ENCODE measurements around the gene GPATCH4. TPM values are rescaled to one million over a fixed set of nuclear protein-coding genes. Genes with fewer than 3 reads are reported as not detected.

GPATCH4 gene
- 10 to 100 TPM; 14.1 to 49.2 (median 24.5) TPM for total RNA-seq

GRCh38 chr1:156601122-156601830, at the start of gene GPATCH4:
GPATCH4 (minus strand) TSS chr1:156601479.
- 1 to 2% methylated on average over 31 to 33 of the region's 35 CpGs for WGBS, 2 donors
- Histone ChIP-seq H3K36me3 (peaks cover 0 to 4% of the 10 kb centered on the region in 2 donors), H3K4me3 (replicated peaks in 1 of 3) (peak within 1 kb of the TSS; percentile 53 to 63 (median 61)), H3K27me3 (no peaks in the 10 kb centered on the region), H3K27ac (peak within 1 kb of the TSS in 2 of 3 donors; percentile 59 to 64), H3K9me3 (no peaks in the 10 kb centered on the region), H3K4me1 (peaks cover 12 to 13% of the 10 kb centered on the region in 2 donors)
- TF ChIP-seq POLR2A (IDR thresholded peaks at IDR 0.05) (peak in 1 of 2 donors; percentile 35), CTCF (IDR thresholded peaks at IDR 0.05) (no peak)
- intact Hi-C loops (cut with DNase I) = no loop called here
- peak; percentile 74 for DNase-seq

- H3K4me3 ChIP-seq (replicated peaks in 1 of 3) = no peak overlapping the region
Measured at GRCh38 chr1:156648951-156649350, 47.7 kb upstream of the GPATCH4 start.

GRCh38 chr1:156648496-156648895, 47.2 kb upstream of the GPATCH4 start:
- intact Hi-C loops (cut with DNase I) = no loop called here
- Histone ChIP-seq H3K27ac (no peak overlapping the region), H3K9me3 (no peaks in the 10 kb centered on the region), H3K27me3 (no peaks in the 10 kb centered on the region), H3K4me1 (no peaks in the 10 kb centered on the region), H3K36me3 (no peaks in the 10 kb centered on the region), H3K4me3 (replicated peaks in 1 of 3) (no peak overlapping the region)
- WGBS, 2 donors = 85 to 90% methylated on average over 4 to 10 of the region's 10 CpGs
- TF ChIP-seq POLR2A (IDR thresholded peaks at IDR 0.05) (no peak), CTCF (IDR thresholded peaks at IDR 0.05) (no peak)
- DNase-seq = no peak

More at GRCh38 chr1:156648951-156649350, 47.7 kb upstream of the GPATCH4 start:
- TF ChIP-seq POLR2A (IDR thresholded peaks at IDR 0.05) (no peak), CTCF (IDR thresholded peaks at IDR 0.05) (no peak)
- no peak for DNase-seq
- Histone ChIP-seq H3K4me1 (no peaks in the 10 kb centered on the region), H3K9me3 (no peaks in the 10 kb centered on the region), H3K27ac (no peak overlapping the region), H3K36me3 (no peaks in the 10 kb centered on the region), H3K27me3 (no peaks in the 10 kb centered on the region)
- intact Hi-C loops (cut with DNase I) = no loop called here
- 0 to 20% methylated on average over 2 of the region's 2 CpGs for WGBS, 2 donors

GRCh38 chr1:156647351-156647750, 46.1 kb upstream of the GPATCH4 start:
- TF ChIP-seq CTCF (IDR thresholded peaks at IDR 0.05) (no peak), POLR2A (IDR thresholded peaks at IDR 0.05) (no peak)
- WGBS, 2 donors = 65 to 68% methylated on average over 6 to 9 of the region's 10 CpGs
- intact Hi-C loops (cut with DNase I) = no loop called here
- H3K27me3 ChIP-seq = peaks cover 6% of the 10 kb centered on the region
- DNase-seq = no peak
- no peak overlapping the region for H3K4me3 ChIP-seq (replicated peaks in 1 of 3)
- H3K4me1 ChIP-seq = peaks cover 0 to under 1% of the 10 kb centered on the region in 2 donors
- H3K9me3 ChIP-seq = no peaks in the 10 kb centered on the region
- H3K36me3 ChIP-seq = no peaks in the 10 kb centered on the region
- no peak overlapping the region for H3K27ac ChIP-seq

DNA sequence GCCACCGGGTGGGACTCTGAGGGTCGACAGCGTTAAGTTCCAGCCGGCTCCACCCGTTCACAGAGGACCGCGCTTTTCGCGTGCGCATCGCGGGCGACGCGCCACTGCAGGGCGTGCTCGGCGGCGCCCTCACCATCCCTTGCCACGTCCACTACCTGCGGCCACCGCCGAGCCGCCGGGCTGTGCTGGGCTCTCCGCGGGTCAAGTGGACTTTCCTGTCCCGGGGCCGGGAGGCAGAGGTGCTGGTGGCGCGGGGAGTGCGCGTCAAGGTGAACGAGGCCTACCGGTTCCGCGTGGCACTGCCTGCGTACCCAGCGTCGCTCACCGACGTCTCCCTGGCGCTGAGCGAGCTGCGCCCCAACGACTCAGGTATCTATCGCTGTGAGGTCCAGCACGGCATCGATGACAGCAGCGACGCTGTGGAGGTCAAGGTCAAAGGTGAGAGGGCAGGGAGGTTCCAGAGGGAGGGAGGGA, 45.5 kb upstream of the GPATCH4 start:
- 3 to 6% methylated on average over 25 to 32 of the region's 51 CpGs for WGBS, 2 donors
- TF ChIP-seq CTCF (IDR thresholded peaks at IDR 0.05) (no peak), POLR2A (IDR thresholded peaks at IDR 0.05) (no peak)

More for the DNA sequence above, 45.5 kb upstream of the GPATCH4 start:
- Histone ChIP-seq H3K9me3 (no peaks in the 10 kb centered on the region), H3K4me1 (peaks cover 4 to 6% of the 10 kb centered on the region in 2 donors), H3K36me3 (no peaks in the 10 kb centered on the region), H3K4me3 (replicated peaks in 1 of 3) (no peak overlapping the region), H3K27ac (no peak overlapping the region), H3K27me3 (peaks cover 11% of the 10 kb centered on the region)
- DNase-seq = no peak
- intact Hi-C loops (cut with DNase I) = no loop called here
